Skeletal muscle satellite cell (primary cell): ENCODE results near the gene LPP.
"Not testable (repeated sequence)": the region's sequence is repeated elsewhere in the genome, so short reads cannot be mapped to it uniquely, and the experiment has no call there.

Source experiments
- H3K27me3 ChIP-seq: 2 replicates; pipeline ENCODE4 v1.7.0; 2013; ENCODE audit warnings: low read length; ENCODE audit not compliant: control insufficient read depth, insufficient read depth
- H3K36me3 ChIP-seq: 2 replicates; pipeline ENCODE4 v1.7.0; 2013; ENCODE audit warnings: mild to moderate bottlenecking, control low read depth, low read length; ENCODE audit not compliant: insufficient read depth
- H3K4me1 ChIP-seq: 2 replicates; pipeline ENCODE4 v1.7.0; 2013; ENCODE audit warnings: low read length; ENCODE audit not compliant: control insufficient read depth, insufficient read depth
- H3K4me2 ChIP-seq: 2 replicates; pipeline ENCODE4 v1.7.0; 2013; ENCODE audit warnings: mild to moderate bottlenecking, low read length
- H3K4me3 ChIP-seq: 2 replicates; pipeline ENCODE4 v1.7.0; 2013; ENCODE audit warnings: low read length
- H3K9ac ChIP-seq: 2 replicates; pipeline ENCODE4 v1.7.0; 2013; ENCODE audit warnings: mild to moderate bottlenecking, low read depth, low read length, moderate library complexity
- H3K9me3 ChIP-seq: replicated peaks from 2 replicates; pipeline ENCODE4 v1.7.0; 2013; ENCODE audit warnings: mild to moderate bottlenecking, control low read depth, low read length

The LPP gene

GRCh38 chr3:188123170-188123905 lies 30.6 kb upstream of the LPP start:
- H3K27me3 ChIP-seq, result no peaks in the 10 kb centered on the region
- no peaks in the 10 kb centered on the region for H3K36me3 ChIP-seq
- H3K9me3 ChIP-seq, result no peaks in the 10 kb centered on the region
- H3K4me2 ChIP-seq, result no peak overlapping the region
- H3K9ac ChIP-seq, result no peak overlapping the region
- H3K4me3 ChIP-seq, result no peak overlapping the region
- H3K4me1 ChIP-seq, result no peaks in the 10 kb centered on the region

- Histone ChIP-seq H3K27me3 (no peaks in the 10 kb centered on the region), H3K4me1 (no peaks in the 10 kb centered on the region), H3K36me3 (no peaks in the 10 kb centered on the region), H3K9ac (no peak overlapping the region), H3K4me2 (no peak overlapping the region), H3K4me3 (no peak overlapping the region), H3K9me3 (no peaks in the 10 kb centered on the region)
Measured at GRCh38 chr3:188124184-188124583, 29.8 kb upstream of the LPP start.

- Histone ChIP-seq H3K4me2 (no peak overlapping the region), H3K27me3 (no peaks in the 10 kb centered on the region), H3K9ac (no peak overlapping the region)
Measured at GRCh38 chr3:188125076-188125475, 28.9 kb upstream of the LPP start.

GRCh38 chr3:188126276-188126675 lies 27.7 kb upstream of the LPP start:
- Histone ChIP-seq H3K4me1 (peaks cover 2% of the 10 kb centered on the region), H3K27me3 (no peaks in the 10 kb centered on the region), H3K36me3 (no peaks in the 10 kb centered on the region), H3K4me2 (no peak overlapping the region), H3K9ac (no peak overlapping the region), H3K4me3 (no peak overlapping the region), H3K9me3 (no peaks in the 10 kb centered on the region)

More at GRCh38 chr3:188125076-188125475, 28.9 kb upstream of the LPP start:
- no peaks in the 10 kb centered on the region for H3K36me3 ChIP-seq
- H3K9me3 ChIP-seq, result no peaks in the 10 kb centered on the region
- no peak overlapping the region for H3K4me3 ChIP-seq
- H3K4me1 ChIP-seq, result no peaks in the 10 kb centered on the region

- Histone ChIP-seq H3K36me3 (no peaks in the 10 kb centered on the region), H3K27me3 (no peaks in the 10 kb centered on the region), H3K9ac (no peak overlapping the region)
Measured at GRCh38 chr3:188126934-188127333, 27.0 kb upstream of the LPP start.

GRCh38 chr3:188128905-188129304 lies 25.1 kb upstream of the LPP start:
- H3K27me3 ChIP-seq, result no peaks in the 10 kb centered on the region
- peaks cover 19% of the 10 kb centered on the region for H3K4me1 ChIP-seq
- no peaks in the 10 kb centered on the region for H3K9me3 ChIP-seq
- H3K4me2 ChIP-seq, result no peak overlapping the region
- no peak overlapping the region for H3K4me3 ChIP-seq
- no peak overlapping the region for H3K9ac ChIP-seq
- H3K36me3 ChIP-seq, result no peaks in the 10 kb centered on the region

More at GRCh38 chr3:188126934-188127333, 27.0 kb upstream of the LPP start:
- Histone ChIP-seq H3K4me2 (no peak overlapping the region), H3K4me1 (peaks cover 7% of the 10 kb centered on the region), H3K9me3 (no peaks in the 10 kb centered on the region), H3K4me3 (no peak overlapping the region)

GRCh38 chr3:188131023-188131422 lies 22.9 kb upstream of the LPP start:
- not testable (repeated sequence) for H3K9ac ChIP-seq, H3K9me3 ChIP-seq, H3K27me3 ChIP-seq, H3K36me3 ChIP-seq, H3K4me2 ChIP-seq, H3K4me3 ChIP-seq
- H3K4me1 ChIP-seq, result peaks cover 21% of the 10 kb centered on the region

- H3K4me1 ChIP-seq, result peaks cover 21% of the 10 kb centered on the region
- H3K36me3 ChIP-seq, result no peaks in the 10 kb centered on the region
- H3K4me2 ChIP-seq, result peak overlapping the region; percentile 66
- peak overlapping the region; percentile 66 for H3K9ac ChIP-seq
- no peaks in the 10 kb centered on the region for H3K27me3 ChIP-seq
- H3K4me3 ChIP-seq, result peak overlapping the region; percentile 8
- no peaks in the 10 kb centered on the region for H3K9me3 ChIP-seq
Measured at GRCh38 chr3:188133219-188133618, 20.7 kb upstream of the LPP start.

- Histone ChIP-seq H3K4me1 (peaks cover 21% of the 10 kb centered on the region), H3K4me2 (peak overlapping the region; percentile 66), H3K27me3 (no peaks in the 10 kb centered on the region), H3K9me3 (no peaks in the 10 kb centered on the region), H3K9ac (peak overlapping the region; percentile 66), H3K36me3 (no peaks in the 10 kb centered on the region), H3K4me3 (peak overlapping the region; percentile 8)
Measured at GRCh38 chr3:188133646-188134045, 20.3 kb upstream of the LPP start.

GRCh38 chr3:188134079-188134478 lies 19.9 kb upstream of the LPP start:
- Histone ChIP-seq H3K27me3 (no peaks in the 10 kb centered on the region), H3K9me3 (no peaks in the 10 kb centered on the region), H3K4me2 (peak overlapping the region; percentile 66), H3K9ac (peak overlapping the region; percentile 66), H3K4me3 (peak overlapping the region; percentile 8), H3K4me1 (peaks cover 21% of the 10 kb centered on the region), H3K36me3 (no peaks in the 10 kb centered on the region)

- no peak overlapping the region for H3K9ac ChIP-seq
- no peaks in the 10 kb centered on the region for H3K27me3 ChIP-seq
- H3K4me2 ChIP-seq, result no peak overlapping the region
- H3K4me1 ChIP-seq, result peaks cover 21% of the 10 kb centered on the region
- H3K36me3 ChIP-seq, result no peaks in the 10 kb centered on the region
- H3K4me3 ChIP-seq, result no peak overlapping the region
- H3K9me3 ChIP-seq, result no peaks in the 10 kb centered on the region
Measured at GRCh38 chr3:188134856-188135255, 19.1 kb upstream of the LPP start.

- no peaks in the 10 kb centered on the region for H3K9me3 ChIP-seq
- H3K4me1 ChIP-seq, result peaks cover 21% of the 10 kb centered on the region
- H3K9ac ChIP-seq, result no peak overlapping the region
- H3K4me3 ChIP-seq, result no peak overlapping the region
- no peaks in the 10 kb centered on the region for H3K36me3 ChIP-seq
- H3K4me2 ChIP-seq, result no peak overlapping the region
- H3K27me3 ChIP-seq, result no peaks in the 10 kb centered on the region
Measured at GRCh38 chr3:188135271-188135670, 18.7 kb upstream of the LPP start.
